Measurements from ENCODE around the gene NBEA. TPM values are rescaled to one million over a fixed set of nuclear protein-coding genes. Genes with fewer than 3 reads are reported as not detected.
"Not testable (repeated sequence)": the region's sequence is repeated elsewhere in the genome, so short reads cannot be mapped to it uniquely, and the experiment has no call there.

The NBEA gene
- total RNA-seq, 1 donor from 2014 or later: 0.27 TPM

GRCh38 chr13:34944274-34944634, 2.2 kb downstream of the NBEA start:
- intact Hi-C loops (cut with micrococcal nuclease): loop anchor here (5.0 kb wide), 1 partner anchor 213 kb away; no protein-coding TSS in a partner anchor

- intact Hi-C loops (cut with micrococcal nuclease): loop anchor here (5.0 kb wide), 1 partner anchor 213 kb away; no protein-coding TSS in a partner anchor
Measured at GRCh38 chr13:34944751-34945150, 2.7 kb downstream of the NBEA start.

GRCh38 chr13:34951528-34951927, 9.5 kb downstream of the NBEA start:
- intact Hi-C loops (cut with micrococcal nuclease): no loop called here

GRCh38 chr13:34959489-34959888, 17.4 kb downstream of the NBEA start:
- intact Hi-C loops (cut with micrococcal nuclease): no loop called here

- intact Hi-C loops (cut with micrococcal nuclease): no loop called here
Measured at GRCh38 chr13:34964558-34964957, 22.5 kb downstream of the NBEA start.

- intact Hi-C loops (cut with micrococcal nuclease): no loop called here
Measured at GRCh38 chr13:34967851-34968562, 25.9 kb downstream of the NBEA start.

GRCh38 chr13:34969539-34969938, 27.5 kb downstream of the NBEA start:
- intact Hi-C loops (cut with micrococcal nuclease): not testable (repeated sequence)

GRCh38 chr13:34970961-34971360, 28.9 kb downstream of the NBEA start:
- intact Hi-C loops (cut with micrococcal nuclease): no loop called here

GRCh38 chr13:34971473-34971872, 29.4 kb downstream of the NBEA start:
- intact Hi-C loops (cut with micrococcal nuclease): no loop called here

- intact Hi-C loops (cut with micrococcal nuclease): not testable (repeated sequence)
Measured at GRCh38 chr13:34985199-34985598, 43.1 kb downstream of the NBEA start.

- intact Hi-C loops (cut with micrococcal nuclease): no loop called here
Measured at GRCh38 chr13:34988330-34988791, 46.3 kb downstream of the NBEA start.

GRCh38 chr13:34990399-34991214, 48.5 kb downstream of the NBEA start:
- intact Hi-C loops (cut with micrococcal nuclease): no loop called here

GRCh38 chr13:34993470-34993869, 51.4 kb downstream of the NBEA start:
- intact Hi-C loops (cut with micrococcal nuclease): no loop called here

- intact Hi-C loops (cut with micrococcal nuclease): not testable (repeated sequence)
Measured at GRCh38 chr13:35003734-35004133, 61.7 kb downstream of the NBEA start.

GRCh38 chr13:35005051-35005450, 63.0 kb downstream of the NBEA start:
- intact Hi-C loops (cut with micrococcal nuclease): no loop called here

- intact Hi-C loops (cut with micrococcal nuclease): no loop called here
Measured at GRCh38 chr13:35014606-35015213, 72.6 kb downstream of the NBEA start.

GRCh38 chr13:35016362-35017112, 74.5 kb downstream of the NBEA start:
- intact Hi-C loops (cut with micrococcal nuclease): no loop called here

- intact Hi-C loops (cut with micrococcal nuclease): no loop called here
Measured at GRCh38 chr13:35025314-35025713, 83.2 kb downstream of the NBEA start.

GRCh38 chr13:35028338-35028867, 86.3 kb downstream of the NBEA start:
- intact Hi-C loops (cut with micrococcal nuclease): no loop called here

GRCh38 chr13:35039012-35039411, 96.9 kb downstream of the NBEA start:
- intact Hi-C loops (cut with micrococcal nuclease): no loop called here

- intact Hi-C loops (cut with micrococcal nuclease): no loop called here
Measured at GRCh38 chr13:35046587-35046986, 104.5 kb downstream of the NBEA start.

Measured in T-helper 2 cell treated with Interferon-gamma antibody and Interleukin-4, amounts not matched to agents 100 ng/mL and 5 ng/mL, for 36 hours (primary cell).